Cardiac fibroblast (primary cell): Measurements from ENCODE around the gene PES1.

Experiments used
- DNase-seq, 2 donors: peaks; one replicate each; pipeline versions ENCODE4 v3.0.0 to v3.0.0-alpha.2; 2010; ENCODE audit warnings: low read depth in 2 of 2
- H3K4me3 ChIP-seq, 2 donors: replicated peaks in 1 of 2; 1 replicate in 1 of 2; 2 replicates in 1 of 2; pipeline ENCODE4 v1.5.1; 2011; ENCODE audit warnings: low read depth in 2 of 2, low read length in 2 of 2, mild to moderate bottlenecking in 2 of 2, moderate library complexity in 1 of 2
- TF ChIP-seq, protein P1 (sequence below): IDR thresholded peaks from one replicate; pipeline ENCODE4 v1.5.1; 2011; ENCODE audit warnings: low read depth, mild to moderate bottlenecking, low read length, inconsistent platforms

Gene PES1

DNA sequence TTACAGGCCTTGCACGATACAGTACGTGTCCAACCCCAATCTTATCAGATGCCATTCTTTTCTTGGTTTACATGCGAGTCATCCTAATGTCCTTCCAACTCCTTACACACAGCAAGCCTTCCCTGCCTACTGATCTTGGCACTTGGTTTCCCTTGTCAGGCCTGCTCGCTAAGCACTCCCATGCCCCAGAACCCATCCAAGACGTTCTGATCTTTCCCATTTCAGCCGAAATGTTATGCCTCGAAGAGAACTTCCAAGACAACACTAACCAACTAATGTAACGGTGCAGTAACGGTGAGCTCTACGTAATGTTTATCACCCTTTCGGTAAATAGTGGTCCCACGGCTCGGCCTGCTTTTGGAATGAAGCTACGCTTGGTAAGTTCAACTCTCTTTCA lies 521 bp downstream of the PES1 start:
- peak; percentile 46 to 59 for DNase-seq
- TF ChIP-seq, protein P1, sequence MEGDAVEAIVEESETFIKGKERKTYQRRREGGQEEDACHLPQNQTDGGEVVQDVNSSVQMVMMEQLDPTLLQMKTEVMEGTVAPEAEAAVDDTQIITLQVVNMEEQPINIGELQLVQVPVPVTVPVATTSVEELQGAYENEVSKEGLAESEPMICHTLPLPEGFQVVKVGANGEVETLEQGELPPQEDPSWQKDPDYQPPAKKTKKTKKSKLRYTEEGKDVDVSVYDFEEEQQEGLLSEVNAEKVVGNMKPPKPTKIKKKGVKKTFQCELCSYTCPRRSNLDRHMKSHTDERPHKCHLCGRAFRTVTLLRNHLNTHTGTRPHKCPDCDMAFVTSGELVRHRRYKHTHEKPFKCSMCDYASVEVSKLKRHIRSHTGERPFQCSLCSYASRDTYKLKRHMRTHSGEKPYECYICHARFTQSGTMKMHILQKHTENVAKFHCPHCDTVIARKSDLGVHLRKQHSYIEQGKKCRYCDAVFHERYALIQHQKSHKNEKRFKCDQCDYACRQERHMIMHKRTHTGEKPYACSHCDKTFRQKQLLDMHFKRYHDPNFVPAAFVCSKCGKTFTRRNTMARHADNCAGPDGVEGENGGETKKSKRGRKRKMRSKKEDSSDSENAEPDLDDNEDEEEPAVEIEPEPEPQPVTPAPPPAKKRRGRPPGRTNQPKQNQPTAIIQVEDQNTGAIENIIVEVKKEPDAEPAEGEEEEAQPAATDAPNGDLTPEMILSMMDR = no peak
- H3K4me3 ChIP-seq = peak overlapping the region; percentile 57 to 87

DNA sequence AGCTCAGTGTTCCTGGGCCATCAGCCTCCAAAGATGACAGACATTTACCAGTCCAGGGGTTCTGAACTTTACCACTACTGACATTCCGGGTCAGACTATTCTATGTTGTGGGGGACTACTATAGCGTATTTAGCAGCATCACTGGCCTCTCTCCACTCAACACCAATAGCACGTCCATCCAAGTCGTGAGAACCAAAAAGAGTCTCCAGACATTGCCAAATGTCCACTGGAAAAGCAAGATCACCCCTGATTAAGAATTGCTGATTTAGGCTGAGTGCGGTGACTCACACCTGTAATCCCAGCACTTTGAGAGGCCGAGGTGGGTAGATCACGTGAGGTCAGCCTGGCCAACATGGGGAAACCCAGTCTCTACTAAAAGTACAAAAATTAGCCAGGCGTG lies 5.3 kb downstream of the PES1 start:
- TF ChIP-seq, protein P1 = no peak
- no peak overlapping the region for H3K4me3 ChIP-seq
- DNase-seq = no peak

DNA sequence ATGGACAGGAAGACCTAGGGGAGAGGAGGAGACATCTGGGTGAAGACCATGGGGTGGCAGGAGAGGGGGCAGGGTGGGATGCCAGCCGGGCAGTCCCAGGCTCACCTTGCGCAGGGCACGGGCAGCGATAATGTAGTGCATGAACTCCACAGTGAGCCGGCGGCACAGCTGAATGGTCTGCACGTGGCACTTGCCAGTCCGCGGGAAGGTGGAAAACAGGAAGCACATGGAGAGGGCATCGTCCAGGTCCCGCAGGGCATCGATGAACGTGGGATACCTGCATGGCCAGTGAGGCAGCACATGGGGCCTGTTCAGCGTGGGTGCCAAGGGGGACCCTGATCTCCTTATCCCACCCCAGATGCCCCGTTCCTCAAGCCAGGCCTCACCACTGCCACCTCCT lies 7.3 kb downstream of the PES1 start:
- TF ChIP-seq, protein P1 = no peak
- H3K4me3 ChIP-seq = no peak overlapping the region
- DNase-seq = no peak

DNA sequence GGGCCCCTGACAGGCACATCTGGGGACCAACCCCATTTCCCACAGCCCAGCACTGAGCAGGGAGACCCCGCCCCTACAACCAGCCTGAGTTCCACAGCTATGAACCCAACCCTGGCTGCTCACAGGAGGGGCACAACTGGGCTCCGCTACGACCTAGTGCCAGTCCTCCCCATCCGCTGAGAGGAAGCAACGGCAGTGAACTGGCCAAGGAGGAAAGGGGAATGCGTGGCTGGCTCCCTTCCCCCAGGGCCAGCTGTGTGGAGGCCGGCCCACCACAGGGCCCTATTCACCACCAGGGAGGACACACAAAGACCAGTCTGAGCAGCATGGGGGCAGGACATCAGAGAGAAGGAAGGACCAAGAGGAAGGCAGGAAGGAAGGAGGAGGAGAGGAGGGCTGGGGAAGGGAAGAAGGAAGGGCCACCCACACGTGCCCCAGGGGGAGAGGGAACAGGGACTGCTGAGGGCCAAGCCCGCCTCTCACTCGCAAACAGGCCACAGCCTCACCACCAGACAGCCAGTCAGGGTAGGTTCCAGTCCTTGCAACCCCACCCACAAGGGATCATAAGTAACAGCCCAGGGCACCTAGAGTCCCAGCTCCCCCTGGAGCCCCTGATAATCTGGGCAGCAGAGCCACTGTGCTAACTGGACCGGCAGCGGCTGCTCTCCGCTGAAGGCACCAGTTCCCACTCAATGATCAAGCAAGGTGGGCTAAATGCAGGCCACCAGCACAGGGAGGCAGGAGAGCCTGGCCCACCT lies 8.7 kb downstream of the PES1 start:
- H3K4me3 ChIP-seq = no peak overlapping the region
- peak in 1 of 2 donors; percentile 22 for DNase-seq
- TF ChIP-seq, protein P1 = no peak

DNA sequence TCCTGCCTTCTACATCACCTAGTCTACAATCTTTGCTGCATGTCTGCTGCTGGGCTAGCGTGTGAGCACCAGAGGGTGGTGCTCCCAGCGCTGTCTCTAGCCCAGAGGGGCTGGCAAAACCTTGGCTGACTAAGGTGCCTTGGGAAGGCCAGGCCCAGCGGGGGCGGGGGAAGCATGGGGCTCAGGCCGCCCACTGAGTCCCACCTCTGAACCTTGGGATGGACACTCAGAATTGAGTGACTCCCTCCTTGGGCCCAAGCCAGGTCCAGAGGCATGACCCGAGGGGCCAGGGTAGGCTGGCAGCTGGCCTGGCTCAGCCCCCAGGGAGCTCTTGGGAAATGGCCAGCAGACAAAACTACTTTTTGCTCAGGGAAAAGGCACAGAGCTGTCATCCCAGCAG lies 9.7 kb downstream of the PES1 start:
- DNase-seq = peak; percentile 35 to 41
- TF ChIP-seq, protein P1 = no peak
- no peak overlapping the region for H3K4me3 ChIP-seq

DNA sequence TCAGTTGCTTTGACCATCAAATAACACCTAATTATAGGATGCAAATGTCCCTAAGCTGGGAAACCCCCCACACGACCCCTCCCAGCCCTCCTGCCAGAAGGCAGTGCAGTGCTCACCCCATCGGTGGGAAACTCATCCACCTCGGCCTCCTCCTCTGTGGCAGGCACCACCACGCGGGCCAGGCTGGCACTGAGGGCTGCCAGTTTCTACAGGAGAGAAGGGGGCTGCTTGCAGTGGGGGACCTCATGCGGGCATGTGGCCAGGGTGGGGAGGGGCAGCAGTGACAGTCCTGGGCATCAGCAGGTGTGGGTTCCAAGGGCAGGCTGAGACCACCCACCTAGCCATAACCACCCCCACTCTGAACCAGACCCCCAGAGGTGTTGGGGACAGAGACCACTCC lies 10.8 kb downstream of the PES1 start:
- TF ChIP-seq, protein P1 = no peak
- no peak for DNase-seq
- H3K4me3 ChIP-seq = no peak overlapping the region

DNA sequence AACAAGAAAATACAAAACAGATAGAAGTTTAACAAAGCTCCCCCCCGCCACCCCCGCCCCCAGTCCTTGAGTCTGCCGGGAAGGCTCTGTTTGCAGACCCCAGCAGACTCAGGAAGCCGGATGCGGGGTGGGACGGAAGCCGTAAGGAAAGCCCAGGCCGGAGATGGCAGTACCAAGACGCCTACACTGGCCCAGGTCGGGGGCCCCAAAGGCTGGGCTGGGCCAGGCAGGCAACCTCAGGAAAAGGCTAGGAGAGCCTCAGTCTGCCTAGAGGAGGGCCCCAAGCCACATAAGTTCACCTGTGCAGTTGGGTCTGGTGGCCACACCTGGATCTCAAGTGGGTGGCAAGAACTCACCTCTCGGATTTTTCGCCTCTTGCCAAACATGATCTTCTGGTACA lies 13.2 kb downstream of the PES1 start:
- no peak for DNase-seq
- TF ChIP-seq, protein P1 = no peak
- H3K4me3 ChIP-seq = no peak overlapping the region
